T-cell (primary cell): ENCODE data around the gene LRRC75A. TPM values are rescaled to one million over a fixed set of nuclear protein-coding genes. Genes with fewer than 3 reads are reported as not detected.
A peak's percentile ranks its signal among the peaks of the same experiment; 100 is the strongest.

Experiments used
- ATAC-seq, 4 experiments: fragments of 200-7000 bp in 3 of 4; fragments of 150-1000 bp in 1 of 4; cut with Tn5 transposase; replicated peaks in 1 of 4; 1 replicate in 3 of 4; 2 replicates in 1 of 4; pipeline ENCODE4 v1.10.0; 2021; ENCODE audit warnings: moderate library complexity in 3 of 4, mild to moderate bottlenecking in 2 of 4, moderate number of reproducible peaks in 1 of 4
- CTCF ChIA-PET, 2 donors: fragments of 300-600 bp; sonication (Branson Sonifier 250); formaldehyde crosslinking; loops; one replicate each; lab custom pipeline; 2022; ENCODE audit warnings: antibody characterized with exemption in 2 of 2; lab: Charles Lee
- POLR2A ChIA-PET, 2 donors: fragments of 300-600 bp; sonication (Branson Sonifier 250); formaldehyde crosslinking; loops; one replicate each; lab custom pipeline; 2022; ENCODE audit warnings: antibody characterized with exemption in 2 of 2; lab: Charles Lee
- DNase-seq, 35 experiments: peaks; one replicate each; pipeline versions ENCODE4 v3.0.0 to v3.0.0-alpha.2; 2013 to 2023
- H3K27ac ChIP-seq: one replicate; pipeline ENCODE4 v1.5.1; 2013; ENCODE audit warnings: low read length
- H3K27me3 ChIP-seq, 2 experiments: replicated peaks in 1 of 2; 1 replicate in 1 of 2; 2 replicates in 1 of 2; pipeline versions ENCODE4 v1.6.1 to v1.7.0; 2013; ENCODE audit warnings: low read length in 1 of 2, mixed read lengths in 1 of 2; ENCODE audit not compliant: control insufficient read depth in 2 of 2, insufficient read depth in 2 of 2; ENCODE audit errors: extremely low read depth in 1 of 2
- H3K36me3 ChIP-seq, 2 donors: 1 replicate in 1 of 2; 2 replicates in 1 of 2; pipeline versions ENCODE4 v1.6.1 to v1.7.0; 2013; ENCODE audit warnings: low read length in 1 of 2; ENCODE audit not compliant: control insufficient read depth in 2 of 2, insufficient read depth in 1 of 2; ENCODE audit errors: extremely low read depth in 1 of 2
- H3K4me1 ChIP-seq, 2 experiments: 1 replicate in 1 of 2; 2 replicates in 1 of 2; pipeline versions ENCODE4 v1.6.1 to v1.7.0; 2013; ENCODE audit warnings: low read length in 2 of 2, mixed read lengths in 1 of 2; ENCODE audit not compliant: insufficient read depth in 2 of 2, control insufficient read depth in 1 of 2; ENCODE audit errors: extremely low read depth in 1 of 2
- H3K4me3 ChIP-seq, 2 donors: 1 replicate in 1 of 2; 2 replicates in 1 of 2; pipeline versions ENCODE4 v1.5.1 to v1.7.0; 2013; ENCODE audit warnings: mild to moderate bottlenecking in 2 of 2, low read length in 1 of 2, moderate library complexity in 1 of 2; ENCODE audit not compliant: control insufficient read depth in 1 of 2; ENCODE audit errors: extremely low read depth in 1 of 2
- H3K9me3 ChIP-seq: 2 replicates; pipeline ENCODE4 v1.7.0; 2013
- H3K27ac Mint-ChIP-seq, 2 donors: one replicate each; pipeline ENCODE4 v1.8.0; 2020 to 2021; ENCODE audit warnings: mild to moderate bottlenecking in 2 of 2, mixed read lengths in 2 of 2
- H3K27me3 Mint-ChIP-seq, 2 donors: one replicate each; pipeline ENCODE4 v1.8.0; 2021 to 2022; ENCODE audit warnings: mixed read lengths in 2 of 2
- H3K36me3 Mint-ChIP-seq: one replicate; pipeline ENCODE4 v1.8.0; 2021; ENCODE audit warnings: mixed read lengths
- H3K4me1 Mint-ChIP-seq, 3 donors: one replicate each; pipeline ENCODE4 v1.8.0; 2020 to 2022; ENCODE audit warnings: mixed read lengths in 3 of 3, mild to moderate bottlenecking in 1 of 3
- H3K4me3 Mint-ChIP-seq, 3 donors: one replicate each; pipeline ENCODE4 v1.8.0; 2020 to 2022; ENCODE audit warnings: mild to moderate bottlenecking in 3 of 3, mixed read lengths in 3 of 3, moderate library complexity in 3 of 3
- H3K9me3 Mint-ChIP-seq, 3 donors: one replicate each; pipeline ENCODE4 v1.8.0; 2020 to 2022; ENCODE audit warnings: mixed read lengths in 3 of 3
- WGBS: methylation state at CpG from one replicate; pipeline ENCODE4 v1.1.5; 2013; ENCODE audit warnings: missing lambda C conversion rate; ENCODE audit not compliant: insufficient coverage; 5-methylcytosine and 5-hydroxymethylcytosine counted together
- total RNA-seq, 35 experiments: library from RNA in 6 of 35; stranded (reverse) in 6 of 35; fragments of 120-200 nt in 1 of 35; gene quantifications; one replicate each; pipeline versions ENCODE4 v1.2.1 to v1.2.4 and lab custom pipeline; 2013 to 2026

The LRRC75A gene
- total RNA-seq, 5 donors from 2014 or later (not counting 1 experiment from before 2014, with no cell fraction given) = 3.5 to 7.8 (median 5.4) TPM

DNA sequence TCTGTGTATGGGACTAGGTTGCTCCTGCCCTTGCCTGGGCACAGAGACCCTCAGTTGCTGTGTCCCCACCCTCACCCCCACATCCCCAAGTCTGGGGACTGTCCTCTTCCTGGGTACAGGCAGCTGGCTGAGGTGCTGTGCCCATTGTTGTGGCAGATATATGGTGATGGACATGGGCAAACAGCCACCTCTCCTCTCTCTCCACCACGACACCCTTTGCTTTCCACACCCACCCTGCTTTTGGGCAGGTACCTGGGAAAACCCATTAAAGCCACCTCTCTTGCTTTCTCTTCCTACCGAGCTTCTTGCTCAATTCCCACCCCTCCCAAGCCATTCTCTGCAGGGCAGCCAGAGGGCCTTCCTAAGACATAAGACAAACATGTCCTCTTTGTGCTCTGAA, 54.9 kb downstream of the LRRC75A start:
- DNase-seq = no peak
- H3K4me3 Mint-ChIP-seq = no peak overlapping the region
- peaks cover 20% of the 10 kb centered on the region for H3K36me3 Mint-ChIP-seq
- POLR2A ChIA-PET = no interaction called here
- Histone ChIP-seq H3K4me1 (peaks cover 19 to 34% of the 10 kb centered on the region in 2 experiments), H3K36me3 (peaks cover 0 to 28% of the 10 kb centered on the region in 2 donors), H3K4me3 (no peak overlapping the region), H3K27me3 (no peaks in the 10 kb centered on the region), H3K9me3 (no peaks in the 10 kb centered on the region), H3K27ac (no peak overlapping the region)
- WGBS = 68% methylated on average over 2 of the region's 2 CpGs
- H3K4me1 Mint-ChIP-seq = peaks cover 33 to 47% (median 40%) of the 10 kb centered on the region in 3 donors
- CTCF ChIA-PET = interaction anchor here in 1 of 2 donors (0.5 kb wide), 1 partner anchor 77 kb away, joined by 3 read pairs; no protein-coding TSS in a partner anchor
- H3K27ac Mint-ChIP-seq = peak overlapping the region; percentile 36 to 75
- no peaks in the 10 kb centered on the region for H3K9me3 Mint-ChIP-seq
- no peak for ATAC-seq
- H3K27me3 Mint-ChIP-seq = no peaks in the 10 kb centered on the region

- Histone ChIP-seq H3K36me3 (peaks cover 0 to 27% of the 10 kb centered on the region in 2 donors), H3K27me3 (no peaks in the 10 kb centered on the region), H3K4me3 (no peak overlapping the region), H3K9me3 (no peaks in the 10 kb centered on the region), H3K27ac (no peak overlapping the region), H3K4me1 (peaks cover 15 to 27% of the 10 kb centered on the region in 2 experiments)
- Mint-ChIP-seq H3K36me3 (peaks cover 13% of the 10 kb centered on the region), H3K4me3 (no peak overlapping the region), H3K4me1 (peaks cover 24 to 38% (median 32%) of the 10 kb centered on the region in 3 donors), H3K27ac (peak overlapping the region; percentile 48 to 78), H3K9me3 (no peaks in the 10 kb centered on the region), H3K27me3 (no peaks in the 10 kb centered on the region)
- no peak for ATAC-seq
- POLR2A ChIA-PET = interaction anchor here in 1 of 2 donors (0.6 kb wide), 1 partner anchor 81 kb away, joined by 12 read pairs; no protein-coding TSS in a partner anchor
- CTCF ChIA-PET = interaction anchor here in 1 of 2 donors (0.5 kb wide), 1 partner anchor 76 kb away, joined by 3 read pairs; no protein-coding TSS in a partner anchor
- 91% methylated on average over 11 of the region's 14 CpGs for WGBS
- DNase-seq = no peak
These were observed 55.8 kb downstream of the LRRC75A start for GRCh38 chr17:16435925-16436886.

- peaks cover 4 to 13% of the 10 kb centered on the region in 2 experiments for H3K4me1 ChIP-seq
- ChIA-PET CTCF (no interaction called here), POLR2A (no interaction called here)
- peak overlapping the region in 1 of 2 donors; percentile 39 for H3K27ac Mint-ChIP-seq
- H3K27me3 Mint-ChIP-seq = no peaks in the 10 kb centered on the region
- no peak for DNase-seq
- no peaks in the 10 kb centered on the region for H3K9me3 ChIP-seq
- peaks cover 0 to 28% of the 10 kb centered on the region in 2 donors for H3K36me3 ChIP-seq
- H3K9me3 Mint-ChIP-seq = no peaks in the 10 kb centered on the region
- ATAC-seq = no peak
- 83% methylated on average over 5 of the region's 8 CpGs for WGBS
- no peak overlapping the region for H3K4me3 ChIP-seq
- no peak overlapping the region for H3K4me3 Mint-ChIP-seq
- H3K4me1 Mint-ChIP-seq = peaks cover 10 to 23% (median 18%) of the 10 kb centered on the region in 3 donors
- no peaks in the 10 kb centered on the region for H3K27me3 ChIP-seq
- H3K27ac ChIP-seq = no peak overlapping the region
- peaks cover 7% of the 10 kb centered on the region for H3K36me3 Mint-ChIP-seq
These were observed 57.3 kb downstream of the LRRC75A start for GRCh38 chr17:16434662-16435061.

GRCh38 chr17:16433514-16433913, 58.5 kb downstream of the LRRC75A start:
- H3K4me3 Mint-ChIP-seq = no peak overlapping the region
- H3K4me3 ChIP-seq = no peak overlapping the region
- no peak overlapping the region for H3K27ac ChIP-seq
- H3K9me3 ChIP-seq = no peaks in the 10 kb centered on the region
- peaks cover 4 to 8% of the 10 kb centered on the region in 2 experiments for H3K4me1 ChIP-seq
- H3K36me3 Mint-ChIP-seq = peaks cover 13% of the 10 kb centered on the region
- no peaks in the 10 kb centered on the region for H3K27me3 Mint-ChIP-seq
- peaks cover 8 to 20% (median 10%) of the 10 kb centered on the region in 3 donors for H3K4me1 Mint-ChIP-seq
- H3K9me3 Mint-ChIP-seq = no peaks in the 10 kb centered on the region
- H3K27ac Mint-ChIP-seq = no peak overlapping the region
- no peak for ATAC-seq
- no peak for DNase-seq
- 89% methylated on average over 5 of the region's 5 CpGs for WGBS
- ChIA-PET CTCF (no interaction called here), POLR2A (no interaction called here)
- no peaks in the 10 kb centered on the region for H3K27me3 ChIP-seq
- H3K36me3 ChIP-seq = peaks cover 5 to 36% of the 10 kb centered on the region in 2 donors

DNA sequence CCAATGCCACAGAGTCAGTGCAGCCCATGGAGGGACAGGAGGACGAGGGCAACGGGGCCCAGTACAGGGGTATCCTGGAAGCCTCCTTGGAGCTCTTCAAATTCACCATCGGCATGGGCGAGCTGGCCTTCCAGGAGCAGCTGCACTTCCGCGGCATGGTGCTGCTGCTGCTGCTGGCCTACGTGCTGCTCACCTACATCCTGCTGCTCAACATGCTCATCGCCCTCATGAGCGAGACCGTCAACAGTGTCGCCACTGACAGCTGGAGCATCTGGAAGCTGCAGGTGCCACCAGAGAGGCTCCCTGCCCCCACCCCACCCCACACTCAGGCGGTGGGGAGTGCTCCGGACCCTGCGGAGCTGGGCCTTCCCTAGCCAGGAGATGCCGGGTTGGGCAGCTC, 60.0 kb downstream of the LRRC75A start:
- 97% methylated on average over 15 of the region's 15 CpGs for WGBS
- peaks cover 10% of the 10 kb centered on the region for H3K36me3 Mint-ChIP-seq
- ChIA-PET CTCF (no interaction called here), POLR2A (interaction anchor here in 1 of 2 donors (0.6 kb wide), 1 partner anchor 48 kb away, joined by 5 read pairs; no protein-coding TSS in a partner anchor)
- Histone ChIP-seq H3K4me3 (no peak overlapping the region), H3K4me1 (no peaks in the 10 kb centered on the region), H3K27ac (no peak overlapping the region), H3K36me3 (peaks cover 20 to 46% of the 10 kb centered on the region in 2 donors), H3K27me3 (no peaks in the 10 kb centered on the region), H3K9me3 (no peaks in the 10 kb centered on the region)
- ATAC-seq (no peak), DNase-seq (no peak)
- H3K9me3 Mint-ChIP-seq = no peaks in the 10 kb centered on the region
- H3K4me1 Mint-ChIP-seq = peaks cover 3 to 13% (median 6%) of the 10 kb centered on the region in 3 donors
- H3K27me3 Mint-ChIP-seq = no peaks in the 10 kb centered on the region
- no peak overlapping the region for H3K27ac Mint-ChIP-seq
- H3K4me3 Mint-ChIP-seq = no peak overlapping the region

GRCh38 chr17:16430650-16431049, 61.3 kb downstream of the LRRC75A start:
- ATAC-seq (no peak), DNase-seq (no peak)
- peaks cover 19% of the 10 kb centered on the region for H3K36me3 Mint-ChIP-seq
- no peaks in the 10 kb centered on the region for H3K9me3 Mint-ChIP-seq
- H3K36me3 ChIP-seq = peaks cover 31 to 56% of the 10 kb centered on the region in 2 donors
- H3K27ac Mint-ChIP-seq = no peak overlapping the region
- no peaks in the 10 kb centered on the region for H3K27me3 ChIP-seq
- WGBS = no CpG with 5 or more reads among the region's 6 CpGs
- no peak overlapping the region for H3K4me3 ChIP-seq
- ChIA-PET CTCF (no interaction called here), POLR2A (interaction anchor here in 1 of 2 donors (0.6 kb wide), 1 partner anchor 405 kb away, joined by 6 read pairs; no protein-coding TSS in a partner anchor)
- H3K27ac ChIP-seq = no peak overlapping the region
- H3K9me3 ChIP-seq = no peaks in the 10 kb centered on the region
- no peak overlapping the region for H3K4me3 Mint-ChIP-seq
- no peaks in the 10 kb centered on the region for H3K4me1 ChIP-seq
- H3K4me1 Mint-ChIP-seq = peaks cover 2 to 4% (median 4%) of the 10 kb centered on the region in 3 donors
- no peaks in the 10 kb centered on the region for H3K27me3 Mint-ChIP-seq
